Stimulated activated CD8-positive, alpha-beta memory T cell treated with anti-CD3 and anti-CD28 coated beads, Interleukin-2, amount 100 ng/mL, for 1 hour (primary cell): ENCODE data around the gene PFKP.

Source experiments
- DNase-seq, 2 donors: peaks; one replicate each; pipeline ENCODE4 v3.0.0-alpha.2; 2020; ENCODE audit warnings: low read depth in 2 of 2

The PFKP gene

DNA sequence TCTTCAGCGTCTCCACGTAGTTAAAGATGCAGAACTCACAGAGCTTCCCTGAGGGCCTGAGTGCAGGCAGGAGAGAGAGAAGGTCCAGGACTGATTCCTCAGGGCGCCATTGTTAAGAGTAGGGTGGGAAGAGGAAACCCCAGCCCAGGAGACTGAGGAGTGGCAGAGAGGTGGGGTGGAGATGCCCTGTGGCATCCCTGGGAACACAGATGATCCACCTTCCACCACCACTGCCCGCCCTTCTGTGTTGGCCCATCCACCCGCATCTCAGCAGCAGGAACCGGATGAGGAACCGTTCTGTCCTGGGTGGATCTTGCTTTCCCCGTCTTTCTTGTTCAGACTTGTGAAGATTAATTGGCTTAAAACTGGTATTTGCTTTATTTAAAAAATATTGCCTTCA, 48.3 kb downstream of the PFKP start:
- no peak for DNase-seq

DNA sequence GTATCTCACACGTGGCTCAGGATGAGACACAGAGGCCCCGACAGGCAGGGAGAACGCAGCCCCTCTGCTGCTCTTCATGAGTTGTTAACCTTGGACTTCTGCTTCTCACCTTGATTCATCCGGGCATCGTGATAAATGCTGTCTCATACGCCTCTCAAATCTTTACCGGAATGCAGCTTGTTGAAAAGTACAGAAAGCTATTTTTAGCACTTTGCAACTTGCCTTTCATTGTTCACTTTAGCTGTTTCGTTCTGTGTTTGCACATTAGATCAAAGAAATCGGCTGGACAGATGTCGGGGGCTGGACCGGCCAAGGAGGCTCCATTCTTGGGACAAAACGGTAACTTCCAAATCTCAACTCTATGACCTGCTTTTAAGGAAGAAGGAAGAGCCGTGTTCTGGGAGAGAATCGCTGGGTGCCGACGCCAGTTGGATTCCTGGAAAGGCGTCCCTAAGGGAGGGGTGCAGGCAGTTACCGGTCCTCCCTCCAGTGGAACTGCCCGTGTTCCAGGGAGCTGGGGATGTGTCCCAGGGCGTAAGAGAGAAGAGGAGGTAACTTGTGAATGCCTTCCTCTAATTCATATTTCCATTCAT, 49.3 kb downstream of the PFKP start:
- DNase-seq: no peak

GRCh38 chr10:3117486-3117885, 50.1 kb downstream of the PFKP start:
- DNase-seq: no peak

- DNase-seq: no peak
These were observed 51.3 kb downstream of the PFKP start for GRCh38 chr10:3118641-3119091.

DNA sequence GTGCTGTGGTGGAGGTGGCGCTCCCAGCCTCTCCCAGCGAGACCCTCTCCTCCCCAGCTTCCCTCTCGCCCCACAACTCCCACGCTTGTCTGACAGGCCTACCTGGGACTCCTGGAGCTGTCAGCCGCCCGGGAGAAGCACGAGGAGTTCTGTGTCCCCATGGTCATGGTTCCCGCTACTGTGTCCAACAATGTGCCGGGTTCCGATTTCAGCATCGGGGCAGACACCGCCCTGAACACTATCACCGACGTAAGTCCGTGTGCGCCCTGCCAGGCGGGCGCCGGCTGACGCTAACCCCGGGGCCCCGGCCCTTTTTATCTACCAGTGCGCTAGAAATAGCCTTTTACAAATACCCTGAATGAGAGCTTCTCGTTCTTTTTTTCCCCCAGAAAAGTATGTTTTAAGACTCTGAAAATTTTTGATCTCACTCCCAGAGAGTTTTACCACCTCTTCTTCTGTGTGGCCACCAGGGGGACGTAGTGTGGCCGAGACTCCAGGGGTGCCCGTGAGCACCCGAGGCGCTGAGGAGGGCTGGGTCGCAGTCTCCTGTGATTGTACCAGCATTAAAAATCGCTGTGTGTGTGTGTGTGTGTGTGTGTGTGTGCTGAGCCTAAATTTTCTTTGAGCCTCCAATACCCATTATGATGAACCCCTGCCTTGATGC, 52.6 kb downstream of the PFKP start:
- no peak for DNase-seq

DNA sequence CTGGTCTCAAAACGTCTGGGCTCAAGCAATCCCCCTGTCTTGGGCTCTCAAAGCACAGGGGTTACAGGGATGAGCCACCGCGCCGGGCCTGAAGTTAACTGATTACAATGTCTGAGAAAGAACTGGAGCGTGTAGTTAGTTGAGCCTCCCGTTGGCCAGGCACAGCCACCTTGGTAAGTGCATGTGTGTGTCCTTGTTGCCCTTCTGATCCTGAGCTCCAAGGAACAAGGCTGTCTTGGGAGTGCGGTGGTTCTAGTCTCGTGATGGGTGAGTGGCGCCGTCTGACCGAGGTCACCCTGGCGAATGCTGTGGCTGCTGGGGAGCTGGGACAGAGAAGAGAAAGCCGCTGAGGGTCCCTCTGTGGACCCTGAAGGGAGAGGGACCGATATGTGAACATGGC, 54.7 kb downstream of the PFKP start:
- no peak for DNase-seq

DNA sequence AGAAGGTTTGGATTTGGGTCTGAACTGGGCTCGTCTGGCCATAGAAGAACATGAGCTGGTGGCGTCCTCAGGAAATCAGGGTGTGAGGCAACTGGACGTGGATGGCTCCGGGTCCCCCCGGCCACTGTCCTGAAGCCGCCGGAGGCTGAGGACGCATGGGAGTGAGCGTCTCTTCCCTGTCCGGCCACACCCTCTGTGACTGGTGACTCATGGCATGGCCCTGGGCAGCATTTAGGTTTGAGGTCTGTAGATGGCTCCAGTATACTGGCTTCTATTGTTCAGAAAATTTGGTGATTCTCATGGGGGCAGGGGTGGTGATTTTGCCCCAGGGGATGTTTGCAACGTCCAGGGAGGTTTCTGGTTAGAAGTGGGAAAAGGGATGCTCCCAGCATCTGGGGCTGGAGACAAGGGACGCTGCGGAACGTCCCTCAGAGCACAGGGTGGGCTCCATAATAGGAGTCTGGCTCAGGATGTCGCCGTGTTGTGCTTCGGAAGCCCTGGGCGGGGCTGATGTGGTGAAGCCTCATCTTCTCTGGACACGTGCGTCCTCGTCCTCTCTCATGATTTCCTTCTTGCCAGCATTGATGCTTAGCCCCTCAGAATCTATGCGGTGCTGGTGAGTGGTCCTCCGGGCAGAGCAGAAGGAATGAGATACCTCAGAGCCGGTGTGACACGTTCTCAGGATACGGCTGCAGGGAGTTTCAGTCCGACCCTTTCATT, 55.3 kb downstream of the PFKP start:
- no peak for DNase-seq

DNA sequence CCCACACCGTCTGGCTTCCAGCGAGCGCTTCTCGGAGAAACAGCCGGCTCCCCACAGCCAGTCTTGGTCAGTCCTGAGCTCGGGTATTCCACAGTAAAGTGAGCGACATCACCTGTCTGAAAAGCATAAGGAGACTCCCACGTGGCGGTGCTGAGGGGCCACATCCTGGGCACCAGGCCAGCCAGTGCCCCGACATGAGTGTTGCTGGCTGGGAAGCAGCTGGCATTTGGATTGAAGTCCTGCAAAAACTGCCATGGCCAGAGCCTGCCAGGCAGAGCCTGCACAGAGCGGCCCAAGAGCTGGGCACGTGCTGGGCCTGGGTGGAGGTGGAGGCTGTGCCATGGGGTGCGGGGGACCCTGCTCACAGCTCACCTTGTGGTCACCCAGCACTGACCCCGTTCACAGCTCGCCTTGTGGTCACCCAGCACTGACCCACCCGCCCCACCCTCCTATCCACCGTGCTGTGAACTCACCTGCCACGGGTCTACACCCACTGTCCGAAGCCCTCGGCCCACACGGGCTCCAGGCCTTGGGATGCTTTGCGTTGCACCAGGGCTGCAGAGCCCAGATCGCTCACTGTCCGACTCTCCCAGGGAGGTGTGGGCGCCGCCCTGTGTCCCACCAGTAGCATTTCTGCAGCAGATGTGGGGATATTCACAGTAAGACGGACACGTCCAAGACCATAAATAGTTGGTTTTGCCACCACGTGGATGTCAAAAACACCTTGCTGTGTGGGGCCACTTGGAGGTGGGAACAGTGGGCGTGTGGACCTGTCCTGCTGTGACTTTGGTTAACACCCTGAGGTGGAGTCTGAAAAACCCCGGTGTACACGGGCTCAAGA, 56.4 kb downstream of the PFKP start:
- no peak for DNase-seq

GRCh38 chr10:3124412-3125175, 57.2 kb downstream of the PFKP start:
- no peak for DNase-seq

- no peak for DNase-seq
These were observed 58.3 kb downstream of the PFKP start for GRCh38 chr10:3125527-3126170.

GRCh38 chr10:3126249-3126648, 58.9 kb downstream of the PFKP start:
- DNase-seq: no peak

DNA sequence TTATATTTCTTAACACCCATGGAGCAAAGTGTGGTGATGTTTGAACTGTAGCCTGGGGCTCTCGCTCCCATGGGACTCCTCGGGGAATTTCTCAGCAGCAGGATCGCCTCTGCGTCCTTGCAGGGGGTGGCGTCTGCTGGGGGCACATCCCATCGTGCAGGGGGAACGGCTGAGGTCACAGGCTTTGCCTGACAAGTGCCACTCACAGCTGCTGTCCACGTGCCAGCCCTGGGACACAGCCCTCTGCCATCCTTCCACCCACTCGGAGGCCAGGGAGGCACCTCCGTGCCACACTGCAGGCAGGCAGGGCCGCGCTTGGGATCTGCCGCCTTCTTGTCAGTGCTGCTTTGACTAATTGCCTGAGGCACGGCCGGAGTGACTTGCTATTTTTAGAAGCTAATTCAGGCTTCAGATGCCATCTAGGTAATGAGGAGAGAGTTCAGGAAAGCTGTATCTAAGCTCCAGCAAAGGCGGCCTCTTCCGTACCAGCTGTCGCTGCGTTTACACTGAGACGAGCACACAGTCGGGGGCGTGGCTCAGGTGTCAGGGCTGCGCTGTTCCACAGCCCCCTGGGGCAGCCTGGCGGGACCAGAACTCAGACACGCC, 59.5 kb downstream of the PFKP start:
- DNase-seq: no peak

DNA sequence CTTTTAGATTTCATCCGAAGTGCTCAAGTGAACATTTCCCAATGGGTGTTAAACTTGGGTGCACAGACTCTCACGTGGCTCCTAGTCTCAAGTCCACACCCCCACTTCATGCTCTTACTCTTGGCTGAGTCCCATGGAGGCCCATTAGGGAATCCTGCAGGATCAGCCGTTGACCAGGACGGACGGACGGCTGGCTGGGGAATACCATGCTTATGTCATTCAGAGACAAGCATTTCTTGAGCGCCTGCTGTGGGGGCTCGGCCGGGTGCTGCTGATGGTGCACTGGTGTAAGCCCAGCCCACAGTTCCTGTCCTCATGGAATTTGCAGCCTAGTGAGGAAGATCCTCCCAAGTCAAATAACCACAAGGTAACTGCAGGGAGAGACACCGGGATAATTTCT, 60.6 kb downstream of the PFKP start:
- no peak for DNase-seq

DNA sequence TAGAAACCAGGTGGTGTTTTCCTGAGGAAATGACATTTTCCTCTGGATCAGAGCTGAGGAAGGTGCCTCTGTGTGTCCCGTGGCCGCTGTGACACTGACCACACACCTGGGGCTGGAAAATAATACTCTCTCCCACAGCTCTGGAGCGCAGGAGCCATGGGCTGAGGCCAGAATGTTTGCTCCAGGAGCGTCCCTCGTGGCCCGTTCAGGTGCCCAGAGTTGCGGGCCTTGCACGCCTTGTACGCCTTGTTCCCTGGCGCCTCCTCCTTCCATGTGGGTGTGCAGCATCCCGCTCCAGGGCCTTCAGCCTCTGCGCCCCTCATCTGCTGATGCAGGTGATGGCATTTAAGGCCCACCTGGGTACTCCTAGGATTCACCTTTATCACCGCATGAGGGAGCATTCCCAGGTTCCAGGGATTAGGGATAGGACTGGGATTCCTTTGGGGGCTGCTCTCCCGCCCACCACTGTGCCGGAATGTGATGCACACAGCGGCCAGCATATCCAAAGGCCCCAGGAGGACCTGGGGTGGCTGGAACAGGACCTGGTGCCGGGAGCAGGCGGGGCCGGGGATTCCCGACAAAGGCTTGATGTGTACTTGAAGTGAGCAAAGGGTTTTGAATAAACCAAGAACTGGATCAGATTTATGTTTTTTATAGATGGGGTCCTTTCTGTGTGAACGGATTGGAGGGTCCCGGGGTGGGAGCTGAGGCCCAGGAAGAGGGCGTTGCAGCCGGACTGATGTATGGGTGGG, 61.2 kb downstream of the PFKP start:
- no peak for DNase-seq

- no peak for DNase-seq
These were observed 62.4 kb downstream of the PFKP start for GRCh38 chr10:3129581-3130340.

- DNase-seq: no peak
These were observed 63.8 kb downstream of the PFKP start for GRCh38 chr10:3131098-3131497.

DNA sequence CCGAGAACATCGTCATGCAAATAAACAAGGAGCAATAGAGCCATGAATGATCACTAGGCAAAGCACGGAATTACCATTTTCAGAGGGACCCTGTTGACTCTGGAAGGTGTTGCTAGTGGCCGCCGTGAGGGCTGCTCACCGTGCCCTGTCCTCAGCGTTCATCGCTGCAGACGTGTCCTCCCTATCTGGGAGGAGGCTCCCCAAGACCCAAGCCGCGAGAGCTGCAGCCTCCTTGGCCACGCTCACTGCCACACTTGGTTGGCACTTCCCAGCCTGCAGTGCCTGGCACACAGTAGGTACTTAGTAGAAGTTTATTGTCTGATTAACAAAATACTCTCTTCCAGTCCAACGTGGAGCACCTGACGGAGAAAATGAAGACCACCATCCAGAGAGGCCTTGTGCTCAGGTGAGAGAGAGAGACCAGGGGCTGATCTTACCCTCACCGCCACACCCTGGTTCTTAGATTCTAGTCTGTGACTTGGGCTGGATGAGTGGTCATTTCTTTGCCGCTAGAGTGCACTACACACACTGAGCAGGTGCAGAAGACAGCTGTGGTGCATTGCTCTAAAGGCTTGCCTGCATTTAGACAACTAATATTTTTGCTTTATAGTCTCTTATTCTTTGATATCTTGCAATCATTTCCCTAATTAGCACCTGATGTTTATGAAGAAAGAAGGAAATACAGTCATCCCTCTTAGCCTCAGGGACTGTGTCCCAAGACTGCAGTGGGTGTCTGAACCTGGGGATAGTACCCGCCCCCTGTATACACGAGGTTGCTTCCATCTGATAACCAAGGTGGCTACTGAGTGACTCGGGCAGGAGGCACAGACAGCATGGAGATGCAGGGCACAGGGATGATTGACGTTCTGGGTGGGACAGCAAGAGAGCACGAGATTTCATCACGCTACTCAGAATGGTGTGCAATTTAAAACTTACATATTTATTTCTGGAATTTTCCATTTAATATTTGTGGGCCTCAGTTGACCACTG, 65.0 kb downstream of the PFKP start:
- DNase-seq: no peak

DNA sequence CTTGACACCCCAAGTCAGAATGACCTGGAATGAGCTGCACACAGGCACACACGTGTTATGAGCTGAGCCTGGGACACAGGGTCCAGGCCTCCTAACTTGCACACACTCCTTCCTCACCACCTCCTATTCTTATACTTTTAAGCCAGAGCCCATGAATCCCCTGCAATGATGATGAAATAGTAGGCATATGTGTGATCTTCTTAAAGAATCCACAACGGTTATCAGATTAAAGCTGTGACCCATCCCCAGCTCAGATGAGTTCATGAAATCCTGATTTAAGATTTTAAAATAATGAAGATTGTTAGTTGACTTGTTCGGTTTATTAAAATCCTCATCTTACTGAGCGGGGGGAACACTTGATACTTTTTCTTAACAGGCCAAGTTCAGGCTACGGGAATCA, 66.6 kb downstream of the PFKP start:
- DNase-seq: no peak
